ENCODE results near the gene ARHGAP36.
A peak's percentile ranks its signal among the peaks of the same experiment; 100 is the strongest.

Gene ARHGAP36

GRCh38 chrX:131068945-131069719 lies 11.0 kb downstream of the ARHGAP36 start:
- DNase-seq (ENCODE audit: low spot score), result peak; percentile 73

DNA sequence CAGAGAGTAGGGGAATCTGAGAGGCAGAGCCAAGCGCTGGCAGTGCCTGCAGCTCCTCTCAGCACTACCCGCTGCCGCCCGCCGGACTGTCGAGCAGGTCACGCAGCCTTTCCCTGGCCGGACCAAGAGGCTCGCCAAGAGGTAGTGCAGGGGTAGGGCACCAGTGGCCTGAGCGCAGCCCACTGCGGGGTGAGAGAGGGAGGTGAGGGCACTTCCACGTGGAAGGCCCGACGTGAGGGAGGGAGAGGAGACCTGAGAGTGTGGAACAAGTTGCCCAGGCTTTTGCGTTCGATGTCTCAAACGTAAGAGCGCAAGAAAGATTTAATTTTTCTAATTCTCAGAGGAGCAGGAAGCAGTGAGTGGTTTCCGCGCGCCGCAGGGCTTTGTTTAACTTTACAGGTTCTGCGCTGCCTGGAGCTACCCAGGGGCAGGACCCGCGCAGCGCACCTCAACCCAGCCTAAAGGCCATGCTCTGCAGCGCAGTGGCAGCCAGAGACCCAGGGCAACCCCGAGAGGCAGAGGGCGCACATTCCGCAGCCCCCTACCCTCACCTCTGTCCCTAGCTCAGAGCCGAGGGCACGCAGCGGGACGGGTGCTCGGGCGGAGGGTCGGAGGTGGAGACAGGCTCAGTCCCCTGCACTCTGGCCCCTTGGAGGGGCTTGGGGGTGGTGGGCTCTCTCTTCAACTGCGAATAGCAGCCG lies 14.9 kb downstream of the ARHGAP36 start:
- DNase-seq (ENCODE audit: low spot score), result no peak

GRCh38 chrX:131073607-131074006 lies 15.5 kb downstream of the ARHGAP36 start:
- no peak for DNase-seq (ENCODE audit: low spot score)

DNA sequence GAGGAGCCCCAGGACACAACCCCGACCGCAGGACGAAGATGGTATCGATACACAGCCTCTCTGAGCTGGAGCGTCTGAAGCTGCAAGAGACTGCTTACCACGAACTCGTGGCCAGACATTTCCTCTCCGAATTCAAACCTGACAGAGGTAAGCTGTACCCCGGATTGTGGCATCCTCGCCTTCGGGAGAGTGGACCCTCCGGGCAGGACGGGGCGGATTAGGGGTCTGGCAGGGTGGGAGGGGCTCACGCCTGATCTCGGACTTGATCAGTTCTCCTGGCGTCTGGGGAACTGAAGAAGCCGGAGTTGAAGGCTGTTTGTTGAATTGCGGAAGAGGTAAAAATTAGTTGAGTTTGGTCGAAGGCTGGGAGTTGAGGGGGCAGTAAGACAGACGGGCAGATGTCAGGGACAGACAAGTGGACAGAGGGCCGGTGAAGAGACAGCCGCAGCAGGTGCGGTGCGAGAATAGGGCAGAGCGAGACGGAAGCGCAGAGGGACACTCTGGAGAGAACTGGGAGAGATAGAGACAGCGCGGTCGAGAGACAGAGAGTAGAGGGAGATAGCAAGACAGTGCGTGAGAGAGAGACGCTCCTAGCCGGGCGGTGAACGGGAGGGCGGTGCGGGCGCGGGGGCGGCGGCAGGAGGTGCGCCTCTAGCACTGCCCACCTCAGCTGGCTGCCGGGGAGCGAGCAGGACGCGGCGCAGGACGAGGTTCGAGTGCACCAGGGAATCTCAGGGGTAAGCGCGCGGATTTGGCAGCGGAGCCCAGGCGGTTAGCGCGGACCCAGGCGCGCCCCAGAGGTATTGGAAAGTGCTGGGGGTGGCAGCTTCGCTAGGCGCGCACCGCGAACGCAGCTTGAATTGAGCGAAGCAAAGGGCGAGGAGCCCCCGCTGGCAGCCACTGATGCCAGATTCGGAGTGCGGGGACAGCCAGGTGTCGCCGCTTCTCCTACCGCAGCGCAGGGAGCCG lies 23.9 kb downstream of the ARHGAP36 start:
- no peak for DNase-seq (ENCODE audit: low spot score)

- no peak for DNase-seq (ENCODE audit: low spot score)
Observed at GRCh38 chrX:131083510-131084142, 25.5 kb downstream of the ARHGAP36 start.

DNA sequence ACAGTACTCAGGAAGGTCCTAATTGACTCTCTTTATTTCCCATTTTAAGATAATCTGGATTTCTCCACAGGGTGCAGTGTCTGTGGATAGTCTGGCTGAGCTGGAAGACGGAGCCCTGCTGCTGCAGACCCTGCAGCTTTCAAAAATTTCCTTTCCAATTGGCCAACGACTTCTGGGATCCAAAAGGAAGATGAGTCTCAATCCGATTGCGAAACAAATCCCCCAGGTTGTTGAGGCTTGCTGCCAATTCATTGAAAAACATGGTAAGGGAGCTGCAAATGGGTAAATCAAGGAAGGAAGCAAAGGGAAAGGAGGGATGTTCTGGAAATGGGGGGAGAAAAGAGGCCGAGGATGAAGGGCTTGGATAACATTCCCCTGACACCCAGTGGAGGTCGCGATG lies 26.0 kb downstream of the ARHGAP36 start:
- DNase-seq (ENCODE audit: low spot score), result no peak

DNA sequence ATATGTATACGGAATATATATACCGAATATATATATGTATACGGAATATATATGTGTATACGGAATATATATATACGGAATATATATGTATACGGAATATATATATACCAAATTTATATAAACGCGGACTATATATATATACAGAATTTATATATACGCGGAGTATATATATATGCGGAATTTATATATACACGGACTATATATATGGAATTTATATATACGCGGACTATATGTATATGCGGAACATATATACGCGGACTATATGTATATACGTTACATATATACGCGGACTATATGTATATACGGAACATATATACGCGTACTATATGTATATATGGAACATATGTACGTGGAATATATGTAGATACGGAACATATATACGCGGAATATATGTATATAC lies 78.6 kb downstream of the ARHGAP36 start:
- DNase-seq (ENCODE audit: low spot score), result no peak

DNA sequence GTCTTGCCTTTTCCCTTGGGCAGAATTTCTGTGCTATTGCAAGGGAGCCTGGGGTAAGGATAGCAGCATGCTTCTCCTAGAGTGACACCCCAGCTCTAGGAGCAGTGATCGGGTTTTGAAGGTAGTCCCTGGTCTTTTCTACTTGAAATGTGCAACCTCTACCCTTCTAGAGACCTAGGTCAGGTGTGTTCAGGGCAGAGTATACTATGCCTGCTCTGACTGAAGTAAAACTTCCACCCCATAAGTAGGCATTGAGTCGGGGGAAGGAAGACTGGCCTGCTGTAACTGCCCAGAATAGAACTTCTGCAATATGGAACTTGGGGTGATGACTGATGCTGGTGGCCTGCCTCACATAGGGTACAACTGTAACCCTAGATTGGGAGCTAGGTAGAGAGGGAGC lies 80.9 kb downstream of the ARHGAP36 start:
- no peak for DNase-seq (ENCODE audit: low spot score)

Data from D341Med (cell line).